HG03159 (cell line): Measurements from ENCODE around the gene PEAK3.

Source experiments
- ATAC-seq: cut with Tn5 transposase; IDR thresholded peaks from one replicate; pipeline ENCODE4 v1.9.1; 2021; ENCODE audit warnings: mild to moderate bottlenecking, moderate library complexity; ENCODE audit not compliant: unreplicated experiment

PEAK3 gene

GRCh38 chr19:2239771-2240770 lies 41.9 kb downstream of the PEAK3 start:
- no peak for ATAC-seq

DNA sequence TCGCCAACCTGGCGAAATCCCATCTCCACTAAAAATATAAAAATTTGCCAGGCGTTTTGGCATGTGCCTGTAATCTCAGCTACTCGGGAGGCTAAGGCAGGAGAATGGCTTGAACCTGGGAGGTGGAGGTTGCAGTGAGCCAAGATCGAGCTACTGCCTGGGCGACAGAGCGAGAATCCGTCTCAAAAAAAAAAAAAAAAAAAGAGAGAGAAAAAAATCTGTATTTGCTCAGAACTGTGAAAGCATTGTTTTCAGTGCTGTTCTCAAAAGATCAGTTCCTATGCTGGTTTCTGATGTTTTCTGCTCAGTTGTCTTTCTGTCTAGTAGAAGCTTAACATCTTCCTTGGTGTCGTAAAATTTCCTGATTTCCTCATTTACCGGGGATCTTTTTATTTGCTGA lies 42.8 kb downstream of the PEAK3 start:
- no peak for ATAC-seq

DNA sequence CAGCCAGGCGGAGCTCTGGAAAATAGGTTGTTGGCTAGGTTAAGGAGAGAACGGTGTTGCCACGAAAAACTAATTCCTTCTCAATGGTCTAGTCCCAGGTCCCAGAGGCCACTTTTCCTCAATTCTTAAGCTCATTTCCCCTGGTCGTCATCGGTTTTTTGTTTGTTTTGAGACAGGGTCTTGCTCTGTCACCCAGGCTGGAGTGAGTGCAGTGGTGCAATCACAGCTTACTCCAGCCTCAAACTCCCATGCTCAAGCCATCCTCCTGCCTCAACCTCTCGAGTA lies 44.2 kb downstream of the PEAK3 start:
- no peak for ATAC-seq

DNA sequence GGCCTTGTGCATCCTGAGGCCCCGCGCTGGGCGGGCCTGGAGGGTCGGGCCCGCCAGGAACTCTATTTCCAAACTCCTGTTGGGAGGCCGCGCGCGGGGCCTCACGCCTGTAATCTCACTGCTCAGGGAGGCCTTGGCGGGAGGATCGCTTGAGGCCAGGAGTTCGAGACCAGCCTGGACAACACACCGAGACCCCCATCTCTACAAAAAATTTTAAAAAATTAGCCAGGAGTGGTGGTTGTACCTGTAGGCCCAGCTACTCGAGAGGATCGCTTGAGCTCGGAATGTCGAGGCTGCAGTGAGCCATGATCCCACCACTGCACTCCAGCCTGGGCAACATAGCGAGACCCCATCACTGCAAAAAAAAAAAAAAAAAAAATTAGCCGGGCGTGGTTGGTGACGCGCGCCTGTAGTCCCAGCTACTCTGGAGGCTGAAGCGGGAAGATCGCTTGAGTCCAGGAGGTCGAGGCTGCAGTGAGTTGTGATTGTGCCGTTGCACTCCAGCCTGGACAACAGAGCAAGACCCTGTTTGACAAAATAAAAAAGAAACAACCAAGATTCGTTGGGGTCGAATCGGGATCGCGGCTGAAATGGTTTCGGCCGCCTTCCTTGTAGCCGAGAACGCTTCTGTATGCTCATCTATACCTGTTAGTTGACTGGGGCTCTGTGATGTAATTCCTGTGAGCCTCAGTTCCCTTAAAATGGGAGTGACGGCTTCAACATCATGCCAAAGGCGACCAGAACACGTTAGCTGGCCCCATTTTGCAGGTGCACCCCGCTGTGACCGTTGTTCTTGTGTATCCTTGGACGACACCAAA lies 44.7 kb downstream of the PEAK3 start:
- no peak for ATAC-seq

- peak; percentile 66 for ATAC-seq
These were observed 45.5 kb downstream of the PEAK3 start, which contains the start of the genes PLEKHJ1 and SF3A2 for GRCh38 chr19:2236314-2237050. Gene PLEKHJ1, minus strand, starts transcription at chr19:2236329. Its CDS starts 81 bp downstream, at chr19:2236248. Gene SF3A2, plus strand, starts transcription at chr19:2236824. Its CDS starts 6,595 bp downstream, at chr19:2243419.

DNA sequence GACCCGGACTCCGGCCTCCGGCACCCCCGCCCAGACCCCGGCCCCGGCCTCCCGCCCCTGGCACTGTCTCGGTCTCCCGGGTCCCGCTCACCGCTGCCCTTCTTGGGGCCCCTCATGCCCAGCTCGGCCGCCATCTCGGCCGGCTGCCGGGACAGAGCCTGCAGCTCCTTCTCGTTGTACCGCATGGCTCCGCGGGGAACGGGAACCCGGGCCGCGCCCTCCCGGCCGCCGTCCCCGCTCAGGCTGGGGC lies 46.0 kb downstream of the PEAK3 start:
- peak; percentile 17 for ATAC-seq

- peak; percentile 3 for ATAC-seq
These were observed 46.5 kb downstream of the PEAK3 start for GRCh38 chr19:2235381-2236063.

DNA sequence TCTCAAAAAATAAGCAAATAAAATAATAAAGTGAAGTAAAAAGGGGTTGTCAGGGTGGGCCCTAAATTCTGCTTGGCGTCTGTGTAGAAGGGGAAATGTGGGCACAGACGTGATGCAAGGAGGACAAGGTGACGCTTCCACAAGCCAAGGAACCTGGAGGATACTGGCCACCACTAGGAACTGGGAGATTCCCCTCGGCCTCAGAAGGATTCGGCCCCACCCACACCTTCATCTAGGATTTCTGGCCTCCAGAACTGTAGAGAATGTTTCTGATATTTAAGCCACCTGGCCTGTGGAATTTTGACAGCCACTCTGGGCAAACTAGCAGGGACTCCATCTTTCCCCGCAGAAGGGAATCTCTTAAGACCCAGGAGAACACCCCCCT lies 47.0 kb downstream of the PEAK3 start:
- no peak for ATAC-seq

GRCh38 chr19:2233601-2234280 lies 48.2 kb downstream of the PEAK3 start:
- no peak for ATAC-seq

DNA sequence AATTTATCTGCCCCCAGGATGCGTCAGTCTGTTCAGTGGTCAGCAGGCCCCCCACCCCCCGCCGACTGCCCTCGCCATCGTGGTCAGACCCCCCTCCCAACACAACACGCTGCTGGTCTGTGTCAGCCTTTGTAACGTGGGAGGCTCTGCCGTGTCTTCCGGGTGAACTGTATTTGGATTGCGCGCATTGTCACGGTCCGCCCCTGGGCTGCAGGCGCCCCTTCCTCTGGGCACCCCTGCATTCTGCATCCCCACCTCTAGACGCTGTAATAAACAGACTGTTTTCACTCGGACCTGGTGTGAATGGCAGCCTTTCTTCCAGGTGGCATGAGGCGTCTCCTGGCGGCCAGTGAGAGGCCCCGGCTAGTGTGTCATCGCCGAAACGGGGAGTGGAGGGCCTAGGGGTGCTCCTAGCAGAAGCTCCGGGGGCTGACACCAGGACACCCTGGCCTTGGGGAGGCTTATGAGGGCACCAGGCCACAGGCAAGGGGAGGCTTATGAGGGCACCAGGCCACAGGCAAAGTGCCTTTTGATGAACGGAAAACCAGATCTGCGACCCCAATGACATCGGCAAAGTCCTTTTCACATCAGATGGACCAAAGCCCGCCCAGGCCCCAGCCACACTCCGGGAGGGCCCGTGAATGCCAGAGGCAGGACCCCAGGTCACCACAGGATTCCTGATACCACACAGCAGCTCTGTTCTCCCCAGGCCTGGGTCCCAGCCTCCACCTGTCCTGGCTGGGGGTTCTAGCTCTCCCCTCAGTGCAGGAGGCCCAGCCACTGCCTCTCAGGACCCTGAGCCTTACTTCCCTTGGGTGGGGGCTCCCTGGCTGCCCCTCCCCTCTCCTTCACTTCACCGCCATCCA lies 49.5 kb downstream of the PEAK3 start:
- no peak for ATAC-seq

DNA sequence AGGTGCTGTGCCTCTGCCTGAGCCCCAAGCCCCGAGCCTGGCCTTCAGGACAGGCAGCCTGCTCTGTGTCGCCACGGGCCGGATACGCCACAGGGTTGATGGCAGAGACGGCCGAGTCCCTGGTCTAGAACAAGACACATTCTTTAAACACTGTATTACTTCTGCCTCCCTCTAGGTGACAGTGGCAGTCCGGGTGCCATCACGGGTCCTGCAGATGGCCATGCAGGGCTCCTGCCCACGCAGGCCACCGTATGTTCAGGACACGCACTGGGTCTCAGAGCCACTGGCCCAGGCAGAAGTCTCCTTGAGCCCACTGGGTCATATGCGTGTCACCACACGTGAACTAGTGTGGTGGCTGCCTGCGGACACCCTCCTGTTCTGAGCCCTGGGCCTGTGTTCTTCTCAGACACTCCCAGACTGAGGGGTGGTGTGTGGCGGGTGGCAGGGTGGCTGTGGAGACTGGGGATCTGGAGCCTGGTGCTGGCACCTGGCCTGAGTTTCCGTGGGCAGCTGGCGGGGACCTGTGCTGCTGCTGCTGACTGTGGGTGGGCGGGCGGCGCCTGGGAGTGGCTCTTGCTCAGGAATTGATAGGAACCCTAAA lies 50.3 kb downstream of the PEAK3 start:
- ATAC-seq: no peak

DNA sequence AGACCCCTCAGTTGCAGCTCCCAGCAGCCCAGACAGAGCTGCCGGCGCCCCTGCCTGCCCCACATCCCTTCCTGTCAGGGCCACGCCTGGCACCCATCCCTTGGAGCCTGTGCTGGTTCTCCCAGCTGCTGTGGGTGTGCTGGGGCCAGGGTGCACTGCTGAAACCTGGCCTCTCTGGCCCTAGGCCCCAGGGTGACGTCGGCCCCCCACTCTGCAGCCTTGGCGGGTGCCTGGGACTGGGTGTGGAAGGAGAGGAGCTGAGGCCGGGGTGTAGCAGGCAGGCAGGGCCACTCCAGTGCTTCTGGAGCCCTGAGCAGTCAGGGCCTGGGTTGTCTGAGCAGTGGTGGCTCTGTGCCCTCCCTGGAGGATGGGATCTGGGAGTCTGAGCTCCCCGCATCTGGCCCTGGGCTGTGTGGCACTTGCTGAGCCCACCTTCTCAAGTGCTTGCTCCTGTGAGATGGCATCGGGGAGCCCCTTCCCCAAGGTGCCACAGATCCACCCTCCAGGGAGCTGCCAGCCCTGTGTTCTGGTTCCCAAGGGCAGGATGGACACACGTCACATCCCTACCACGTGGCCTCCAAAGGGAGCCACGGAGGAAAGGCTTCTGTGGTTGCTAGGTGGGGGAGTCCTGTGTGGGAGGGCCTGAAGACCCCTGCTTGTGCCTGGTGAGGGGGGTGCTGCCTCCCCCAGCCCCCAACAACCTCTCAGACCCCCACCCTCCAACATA lies 51.0 kb downstream of the PEAK3 start:
- no peak for ATAC-seq

- no peak for ATAC-seq
These were observed 51.9 kb downstream of the PEAK3 start for GRCh38 chr19:2230033-2230531.

DNA sequence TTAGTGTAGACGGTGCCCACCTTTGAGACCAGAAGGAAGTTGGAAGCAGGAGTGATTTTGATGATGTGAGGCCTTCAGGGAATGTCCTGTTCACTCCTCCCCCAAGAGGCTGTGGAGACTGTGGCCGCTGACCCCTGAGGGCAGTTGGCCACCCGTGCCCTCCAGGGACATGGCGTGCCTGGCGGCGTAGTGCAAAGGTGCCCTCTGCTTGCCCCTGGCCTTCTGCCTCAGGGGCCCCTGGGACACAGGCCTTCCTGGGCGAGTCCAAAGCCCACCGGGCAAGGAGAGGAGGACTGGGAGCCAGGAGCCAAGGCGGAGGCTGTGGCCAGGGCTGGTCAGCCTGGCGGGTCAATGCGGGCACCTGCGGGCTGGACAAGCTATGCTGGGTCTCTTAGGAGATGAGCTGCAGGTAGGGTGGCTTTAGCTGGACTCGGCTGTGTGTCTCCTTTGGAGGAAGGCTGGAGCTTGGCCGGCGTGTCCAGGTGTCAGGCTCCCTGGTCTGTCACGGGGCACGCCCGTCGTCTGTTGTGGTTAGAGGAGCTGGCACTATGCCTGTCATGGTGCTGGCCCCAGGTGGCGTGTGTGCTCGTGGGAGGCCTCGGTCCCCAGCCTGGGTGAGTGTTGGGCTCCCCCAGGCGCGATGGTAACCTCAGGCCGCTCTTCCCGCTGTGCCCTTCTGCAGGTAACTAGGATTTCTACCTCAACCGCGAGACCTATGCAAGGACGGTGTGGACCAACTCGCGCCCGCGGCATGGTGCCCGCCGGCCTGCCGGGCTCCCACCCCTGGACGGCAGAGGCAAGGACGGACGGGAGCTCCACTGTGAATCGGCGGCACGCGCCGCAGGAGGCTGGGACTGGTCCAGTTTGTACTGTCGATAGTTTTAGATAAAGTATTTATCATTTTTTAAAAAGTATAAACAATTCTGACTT lies 52.6 kb downstream of the PEAK3 start:
- ATAC-seq: no peak

DNA sequence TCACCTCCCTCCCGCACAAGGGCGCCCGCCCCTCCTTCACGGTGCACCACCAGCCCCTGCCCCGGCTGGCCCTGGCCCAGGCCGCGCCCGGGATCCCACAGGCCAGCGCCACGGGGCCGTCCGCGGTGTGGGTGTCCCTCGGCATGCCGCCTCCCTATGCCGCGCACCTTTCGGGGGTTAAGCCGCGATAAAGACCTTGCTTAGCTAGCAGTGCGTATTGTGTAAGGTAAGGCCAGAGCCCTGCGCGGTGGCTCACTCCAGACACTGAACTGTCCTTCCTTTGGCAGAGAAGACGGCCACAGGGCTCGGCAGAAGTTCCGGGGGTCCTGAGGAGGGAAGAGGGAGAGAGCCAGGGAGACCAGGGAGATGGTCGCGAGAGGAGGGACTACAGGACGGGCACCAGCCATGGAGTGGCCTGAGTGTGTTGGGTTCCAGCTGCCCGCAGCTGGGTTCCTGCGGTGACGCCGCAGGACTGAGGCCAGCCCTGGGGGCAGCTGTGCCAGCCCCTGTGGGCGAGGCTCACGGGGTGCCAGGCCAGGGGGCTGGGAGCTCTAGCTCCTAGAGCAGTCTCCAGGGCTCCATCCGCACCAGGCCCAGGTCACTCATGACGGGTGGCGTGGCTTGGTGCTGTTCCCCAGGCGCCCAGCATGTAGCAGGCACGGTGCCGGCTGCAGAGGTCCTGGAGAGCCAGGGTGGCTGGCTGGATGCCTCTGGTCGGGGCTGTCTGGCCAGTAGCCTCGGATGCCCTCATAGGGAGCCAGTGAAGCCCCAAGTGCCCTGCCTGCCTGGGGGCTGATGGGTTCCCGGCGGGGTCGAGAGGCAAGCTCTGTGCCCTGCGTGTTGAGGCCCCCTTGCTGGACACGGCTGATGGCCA lies 53.6 kb downstream of the PEAK3 start:
- ATAC-seq: no peak
